Posterior cingulate gyrus (tissue), 11 donors: ENCODE results near the gene NLGN3.
A peak's percentile ranks its signal among the peaks of the same experiment; 100 is the strongest.

ENCODE experiments used
- DNase-seq, 10 donors: peaks; one replicate each; pipeline versions ENCODE4 v3.0.0 to v3.0.0-alpha.2; 2020 to 2021; ENCODE audit warnings: mixed read lengths in 3 of 10
- intact Hi-C: fragments of 100-400 bp; cut with DNase I; formaldehyde crosslinking; loops from one replicate; pipeline ENCODE4 v1.15.1; 2023

NLGN3 gene

GRCh38 chrX:71144651-71145050 lies at the start of gene NLGN3:
Gene NLGN3, plus strand, starts transcription at chrX:71144841. Its CDS starts 2,909 bp downstream, at chrX:71147750.
- intact Hi-C loops, result no loop called here

GRCh38 chrX:71095033-71095432 lies 49.6 kb upstream of the NLGN3 start:
- intact Hi-C loops, result loop anchor here (1.0 to 5.0 kb wide), 3 partner anchors 28 to 272 kb away; partner anchors contain the start of gene TAF1
- no peak for DNase-seq

More at GRCh38 chrX:71144651-71145050, at the start of gene NLGN3:
- peak; percentile 45 to 96 (median 60) for DNase-seq

- intact Hi-C loops, result loop anchor here (1.0 to 5.0 kb wide), 3 partner anchors 28 to 272 kb away; partner anchors contain the start of gene TAF1
- DNase-seq, result peak; percentile 86 to 99 (median 91)
Observed at GRCh38 chrX:71095555-71095980, 49.1 kb upstream of the NLGN3 start, which contains the start of gene FOXO4. Gene FOXO4, plus strand, starts transcription at chrX:71095851. Its CDS starts 678 bp downstream, at chrX:71096529.

- DNase-seq, result peak in 1 of 10 donors; percentile 81
- intact Hi-C loops, result loop anchor here (1.0 to 5.0 kb wide), 3 partner anchors 29 to 271 kb away; partner anchors contain the start of gene TAF1
Observed at GRCh38 chrX:71095981-71096759, 48.5 kb upstream of the NLGN3 start.

- intact Hi-C loops, result loop anchor here (5.0 kb wide), 2 partner anchors 81 to 271 kb away; partner anchors contain the start of gene TAF1
- no peak for DNase-seq
Observed at GRCh38 chrX:71096760-71097032, 47.9 kb upstream of the NLGN3 start.

- intact Hi-C loops, result loop anchor here (2.0 to 5.0 kb wide), 3 partner anchors 20 to 269 kb away; partner anchors contain the start of genes MED12 and TAF1
- DNase-seq, result peak in 7 of 10 donors; percentile 27 to 86 (median 58)
Observed at GRCh38 chrX:71098302-71098701, 46.3 kb upstream of the NLGN3 start.

- intact Hi-C loops, result loop anchor here (2.0 to 5.0 kb wide), 3 partner anchors 20 to 268 kb away; partner anchors contain the start of genes MED12 and TAF1
- no peak for DNase-seq
Observed at GRCh38 chrX:71098951-71099506, 45.6 kb upstream of the NLGN3 start.

GRCh38 chrX:71099736-71100135 lies 44.9 kb upstream of the NLGN3 start:
- no peak for DNase-seq
- intact Hi-C loops, result loop anchor here (2.0 to 5.0 kb wide), 3 partner anchors 19 to 268 kb away; partner anchors contain the start of genes MED12 and TAF1

- intact Hi-C loops, result no loop called here
- DNase-seq, result no peak
Observed at GRCh38 chrX:71100581-71101505, 43.8 kb upstream of the NLGN3 start.

GRCh38 chrX:71102292-71102691 lies 42.3 kb upstream of the NLGN3 start:
- DNase-seq, result no peak
- intact Hi-C loops, result no loop called here

GRCh38 chrX:71103110-71103983 lies 41.3 kb upstream of the NLGN3 start:
- intact Hi-C loops, result no loop called here
- no peak for DNase-seq

- no peak for DNase-seq
- intact Hi-C loops, result no loop called here
Observed at GRCh38 chrX:71105628-71106027, 39.0 kb upstream of the NLGN3 start.

GRCh38 chrX:71106427-71106826 lies 38.2 kb upstream of the NLGN3 start, which contains the start of gene CXorf65:
Gene CXorf65, minus strand, starts transcription at chrX:71106740. Its CDS starts 184 bp downstream, at chrX:71106556.
- no peak for DNase-seq
- intact Hi-C loops, result no loop called here

- no peak for DNase-seq
- intact Hi-C loops, result no loop called here
Observed at GRCh38 chrX:71107245-71107644, 37.4 kb upstream of the NLGN3 start.

- DNase-seq, result peak in 1 of 10 donors; percentile 24
Observed at GRCh38 chrX:71107762-71108360, 36.8 kb upstream of the NLGN3 start.

GRCh38 chrX:71109051-71109450 lies 35.6 kb upstream of the NLGN3 start:
- DNase-seq, result no peak
- intact Hi-C loops, result no loop called here

More at GRCh38 chrX:71107762-71108360, 36.8 kb upstream of the NLGN3 start:
- intact Hi-C loops, result no loop called here

GRCh38 chrX:71111141-71111843 lies 33.3 kb upstream of the NLGN3 start, which contains the start of gene IL2RG:
Gene IL2RG, minus strand, starts transcription at chrX:71111577. Its CDS starts 38 bp downstream, at chrX:71111539.
- intact Hi-C loops, result no loop called here
- no peak for DNase-seq

GRCh38 chrX:71111921-71112431 lies 32.7 kb upstream of the NLGN3 start:
- intact Hi-C loops, result no loop called here
- no peak for DNase-seq
